Activated CD4-positive, CD25-positive, alpha-beta regulatory T cell (primary cell): ENCODE results near the gene ITPR1.

Experiments used
- DNase-seq, 4 experiments: peaks; one replicate each; lab custom pipeline; 2025; lab: John Stamatoyannopoulos, UW

ITPR1 gene

DNA sequence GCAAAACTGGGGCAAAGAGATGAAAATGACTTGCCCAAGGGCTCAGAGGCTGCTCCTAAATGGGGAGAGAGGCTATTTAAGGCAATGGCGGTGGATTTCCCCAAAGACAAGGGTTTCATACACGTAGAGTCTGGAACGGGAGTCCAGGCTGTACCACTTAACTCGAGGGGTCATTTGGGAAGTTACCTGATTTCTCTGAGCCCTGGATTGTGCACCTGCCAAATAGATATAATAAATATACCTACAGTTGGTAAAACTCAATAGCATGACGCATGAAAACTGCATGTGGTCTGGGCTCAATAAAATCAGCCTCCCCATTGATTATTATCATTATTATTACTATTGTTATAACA, 1.3 kb upstream of the ITPR1 start:
- no peak for DNase-seq

- peak in 3 of 4 experiments; percentile 10 to 25 (median 19) for DNase-seq
Observed at GRCh38 chr3:4492208-4493013, 737 bp upstream of the ITPR1 start.

GRCh38 chr3:4493941-4494894, 1.1 kb downstream of the ITPR1 start:
- DNase-seq: no peak

DNA sequence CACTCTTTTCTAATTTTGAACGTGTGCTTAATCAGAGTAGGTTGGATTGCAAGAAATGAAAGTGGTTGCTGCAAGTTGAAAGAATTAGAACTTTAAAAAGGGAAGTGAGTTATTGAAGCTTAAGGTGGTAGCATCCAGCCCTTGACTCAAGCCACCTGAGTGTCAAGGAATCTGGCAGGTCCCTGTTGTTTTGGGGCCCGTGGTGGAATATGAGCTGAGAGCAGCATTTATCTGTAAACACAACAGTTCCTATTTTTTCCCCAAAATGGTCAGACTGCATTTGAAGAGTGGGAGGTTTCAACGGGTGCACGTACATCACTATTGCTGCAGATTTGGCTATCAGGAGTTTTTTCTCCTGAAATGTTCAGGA, 1.7 kb downstream of the ITPR1 start:
- DNase-seq: no peak

DNA sequence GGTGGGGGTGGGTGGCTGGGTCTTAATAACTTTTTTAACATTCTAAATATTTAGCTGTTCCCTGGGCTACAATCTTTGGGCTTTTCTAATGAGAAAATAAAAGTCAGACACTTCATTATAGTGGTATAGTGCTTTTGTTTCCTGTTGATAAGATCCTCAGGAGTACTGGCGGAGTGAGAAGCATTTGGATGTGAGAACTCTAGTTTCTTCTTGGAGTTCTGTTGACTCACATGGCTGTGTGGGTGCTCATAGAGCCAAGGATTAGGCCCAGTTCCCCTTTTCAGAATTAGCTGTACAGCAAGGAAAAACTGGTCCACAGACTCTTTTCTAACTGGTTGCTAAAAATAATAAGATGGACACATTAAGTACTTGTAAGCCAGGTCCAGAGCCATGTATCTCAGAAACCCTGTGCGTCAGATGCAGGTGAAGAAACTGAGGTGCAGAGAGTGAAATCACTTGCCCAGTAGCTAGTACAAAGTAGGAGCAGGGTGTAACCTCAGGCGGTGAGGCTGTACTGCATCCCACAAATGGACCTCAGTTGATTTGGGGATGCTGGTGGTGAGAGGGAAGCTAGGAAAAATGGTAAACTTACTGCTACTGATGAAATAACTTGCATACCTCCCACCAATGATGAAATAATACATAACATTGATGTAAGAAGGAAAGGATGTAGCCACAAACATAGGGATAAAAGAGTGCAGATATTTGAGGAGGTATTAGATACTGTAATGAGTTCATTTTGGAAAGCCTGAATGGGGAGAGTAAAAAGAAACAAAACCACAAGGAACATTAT, 2.3 kb downstream of the ITPR1 start:
- no peak for DNase-seq

DNA sequence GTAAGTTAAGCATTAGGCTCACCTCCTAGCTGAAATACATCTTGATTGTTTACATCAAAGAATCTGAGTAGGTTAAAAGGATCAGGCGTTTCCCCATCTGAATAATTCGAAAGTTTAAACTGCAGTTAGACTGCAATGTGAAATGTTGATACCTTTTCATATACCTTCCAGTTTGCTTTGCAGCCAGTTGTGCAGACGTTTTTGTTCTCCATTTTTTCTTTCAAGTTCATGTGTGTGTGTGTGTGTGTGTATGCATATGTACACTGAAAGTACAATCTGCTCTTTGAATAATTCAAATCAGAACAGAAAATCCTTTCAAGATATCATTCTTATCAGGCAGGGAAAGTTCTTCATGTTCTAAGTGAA, 2.9 kb downstream of the ITPR1 start:
- DNase-seq: no peak

DNA sequence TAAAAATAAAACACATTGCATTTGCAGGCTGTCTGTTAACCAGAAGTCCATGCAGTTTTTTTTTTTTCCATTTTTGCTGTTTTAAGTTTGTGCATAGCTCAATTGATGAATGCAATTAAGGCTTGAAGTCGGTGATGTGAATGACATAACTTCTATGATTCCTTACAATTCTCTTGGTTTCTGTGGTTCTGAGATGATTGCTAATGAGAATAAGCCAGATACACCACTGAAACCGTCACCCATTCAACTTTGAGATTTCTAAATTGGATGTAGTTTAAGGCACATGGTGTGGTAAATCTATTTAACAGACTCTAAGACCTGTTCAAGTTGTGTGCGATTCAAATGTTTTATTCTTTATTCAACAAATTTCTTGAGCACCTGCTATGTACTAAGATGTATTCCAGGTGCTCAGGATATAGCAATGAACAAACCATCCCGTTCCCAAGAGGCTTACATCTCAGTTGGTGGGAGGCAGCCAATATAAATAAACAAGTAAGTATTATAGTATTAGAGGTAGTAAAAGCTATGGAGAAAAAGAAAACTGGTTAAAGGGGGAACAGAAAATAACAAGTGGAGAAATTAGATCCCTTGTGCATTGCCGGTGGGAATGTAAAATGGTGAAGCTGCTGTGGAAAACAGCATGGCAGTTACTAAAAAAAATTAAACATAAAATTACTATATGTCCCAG, 4.0 kb downstream of the ITPR1 start:
- DNase-seq: no peak

- no peak for DNase-seq
Observed at GRCh38 chr3:4497843-4498324, 4.7 kb downstream of the ITPR1 start.

DNA sequence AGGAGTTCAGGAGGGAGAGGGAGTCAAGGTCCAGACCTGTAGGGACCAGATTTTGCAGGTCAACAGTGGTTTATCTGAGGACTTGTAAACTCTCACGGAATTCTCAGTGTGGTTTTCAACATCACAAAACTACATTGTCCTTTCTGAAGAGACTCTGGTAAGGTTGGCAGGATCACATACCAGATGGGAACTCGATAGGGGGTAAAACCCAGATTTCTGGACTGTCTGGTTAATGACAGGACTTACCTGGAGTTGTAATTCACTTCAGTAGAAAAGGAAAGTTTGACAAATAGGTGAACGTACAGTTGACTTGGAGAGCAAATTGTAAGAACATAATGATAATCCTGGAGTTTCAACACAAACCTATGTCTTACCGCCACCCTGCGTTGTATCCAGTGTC, 5.3 kb downstream of the ITPR1 start:
- no peak for DNase-seq

- DNase-seq: no peak
Observed at GRCh38 chr3:4501437-4501836, 8.3 kb downstream of the ITPR1 start.

- DNase-seq: no peak
Observed at GRCh38 chr3:4501927-4502326, 8.8 kb downstream of the ITPR1 start.

DNA sequence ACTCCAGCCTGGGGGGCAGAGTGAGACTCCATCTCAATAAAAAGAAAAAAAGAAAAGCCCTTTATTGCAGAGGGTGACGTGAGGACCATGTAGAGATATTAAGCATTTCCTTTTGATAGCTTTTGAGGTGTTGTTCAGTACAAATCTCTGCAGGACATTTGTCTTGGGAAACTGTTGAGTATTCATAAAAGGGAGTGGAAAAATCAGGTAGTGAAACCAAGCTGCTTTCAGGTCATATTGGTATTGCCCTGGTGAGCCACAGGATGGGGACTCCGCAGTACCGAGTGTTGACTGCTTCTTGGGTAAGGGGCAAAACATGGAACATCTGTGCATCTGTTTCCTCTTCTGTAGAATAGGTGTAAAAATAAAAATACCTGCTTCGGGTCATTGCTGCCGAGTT, 9.9 kb downstream of the ITPR1 start:
- no peak for DNase-seq

DNA sequence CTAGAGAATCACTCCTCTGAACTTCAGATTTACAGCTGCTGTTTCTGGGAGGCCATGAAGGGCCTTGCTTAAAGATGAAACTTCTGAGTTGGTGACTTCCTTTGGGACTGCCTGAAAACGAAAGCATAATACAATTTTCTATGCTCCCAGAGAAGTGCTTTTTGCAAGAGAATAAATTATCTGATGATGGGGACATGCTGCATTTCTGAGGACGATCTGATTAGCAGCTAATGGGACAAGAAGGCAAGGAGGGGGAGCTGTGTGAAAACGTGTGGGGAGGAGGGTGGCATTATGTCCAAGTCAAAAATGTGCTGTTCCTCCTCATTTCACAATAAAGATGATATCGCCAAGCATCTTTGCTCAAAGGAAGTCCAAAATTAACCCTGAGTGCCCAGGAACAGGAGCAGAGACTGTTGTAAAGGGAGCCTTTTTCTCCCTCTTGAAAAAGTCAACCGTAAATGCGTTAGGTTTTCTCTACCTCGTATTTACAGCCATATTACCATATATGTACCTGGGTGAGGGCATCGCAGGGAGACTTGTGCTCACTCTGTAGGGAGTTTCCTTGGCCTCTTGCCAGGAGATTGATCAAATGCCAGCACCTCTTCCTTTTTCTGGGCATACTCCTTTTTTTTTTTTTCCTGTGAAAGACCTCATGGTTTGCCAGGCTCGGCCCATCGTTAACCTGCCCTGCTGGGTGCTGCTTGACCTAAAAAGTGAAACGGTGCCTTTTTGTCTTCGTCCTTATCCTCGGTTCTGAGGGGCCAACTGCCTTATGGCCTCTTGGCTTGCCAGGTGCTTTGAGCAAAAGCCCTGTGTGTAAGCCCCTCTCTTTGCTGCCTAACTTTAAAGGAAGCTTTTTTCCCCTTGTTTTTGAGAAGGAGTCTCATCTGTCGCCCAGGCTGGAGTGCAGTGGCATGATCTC, 11.5 kb downstream of the ITPR1 start:
- no peak for DNase-seq

GRCh38 chr3:4505688-4506558, 12.8 kb downstream of the ITPR1 start:
- DNase-seq: no peak

- no peak for DNase-seq
Observed at GRCh38 chr3:4506559-4507023, 13.4 kb downstream of the ITPR1 start.

GRCh38 chr3:4507024-4507596, 14.0 kb downstream of the ITPR1 start:
- DNase-seq: no peak

DNA sequence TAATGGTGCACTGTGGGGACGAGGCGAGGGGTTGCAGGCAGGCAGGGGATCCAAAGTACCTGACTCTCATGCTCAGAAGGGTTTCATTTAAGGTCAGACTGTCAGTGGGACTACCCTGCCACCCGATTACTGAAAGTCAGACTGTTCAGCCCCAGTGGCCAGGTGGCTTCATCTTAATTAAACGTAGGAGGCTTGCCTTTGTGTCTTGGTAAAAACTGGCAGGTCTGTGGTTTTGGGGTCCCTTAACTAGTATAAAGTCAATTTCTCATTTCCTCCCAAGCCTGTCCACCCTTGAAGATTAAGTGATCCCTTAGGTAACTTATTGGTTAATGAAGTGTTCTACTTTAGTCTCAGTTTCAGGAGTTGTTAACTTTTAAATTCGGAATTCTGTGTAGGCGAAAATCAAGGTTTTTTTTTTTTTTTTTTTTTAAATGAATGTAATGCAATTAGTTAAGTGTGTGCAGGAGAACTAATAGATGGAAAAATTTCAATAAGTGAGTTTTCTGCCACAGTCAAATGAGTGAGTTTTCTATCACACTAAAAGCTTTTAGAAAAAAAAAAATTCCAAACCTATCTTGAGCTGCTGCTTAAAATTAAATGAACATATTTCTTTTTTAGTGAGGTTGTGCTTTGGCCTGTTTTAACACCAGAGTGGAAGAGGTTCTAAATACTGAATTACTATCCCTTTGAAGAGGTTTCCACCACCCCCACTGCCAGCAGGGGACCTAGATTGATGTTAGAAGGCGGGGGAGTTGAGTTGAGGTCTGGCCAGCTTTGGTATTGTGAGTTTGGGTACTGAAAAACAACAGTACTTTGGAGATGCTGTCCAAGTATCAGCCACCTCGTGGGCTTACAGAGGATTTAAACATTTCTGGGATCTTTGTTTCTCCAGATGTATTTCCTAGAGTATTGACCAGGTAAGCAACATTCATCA, 15.2 kb downstream of the ITPR1 start:
- DNase-seq: no peak

DNA sequence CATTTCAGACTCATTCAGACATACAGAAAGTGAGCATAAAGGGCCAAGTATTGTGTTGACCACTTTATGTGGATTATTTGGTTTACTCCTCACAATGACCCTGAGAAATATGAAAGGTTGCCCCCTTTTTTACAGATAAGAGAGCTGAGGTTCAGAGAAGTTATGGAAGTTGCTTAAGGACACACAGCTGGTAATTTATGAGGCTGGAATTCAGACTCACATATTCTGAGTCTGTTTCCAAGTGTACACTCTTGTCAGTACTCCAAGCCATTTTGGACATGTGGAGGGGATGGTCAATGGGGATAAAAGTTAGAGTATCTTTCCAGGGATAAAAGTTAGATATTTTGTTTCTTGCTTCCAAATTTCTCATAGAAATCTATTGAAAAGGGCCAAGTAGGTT, 15.9 kb downstream of the ITPR1 start:
- DNase-seq: no peak
